Activated CD8-positive, alpha-beta T cell treated with anti-CD3 and anti-CD28 coated beads for 36 hours (primary cell): ENCODE measurements around the gene PPIL6. TPM values are rescaled to one million over a fixed set of nuclear protein-coding genes. Genes with fewer than 3 reads are reported as not detected.
A peak's percentile ranks its signal among the peaks of the same experiment; 100 is the strongest.

Source experiments
- ATAC-seq: fragments of 200-7000 bp; cut with Tn5 transposase; one replicate; pipeline ENCODE4 v1.10.0; 2021; ENCODE audit warnings: mild to moderate bottlenecking, moderate library complexity
- CTCF ChIA-PET: fragments of 350-600 bp; sonication (Branson Sonifier 250); formaldehyde crosslinking; loops from one replicate; lab custom pipeline; 2021; ENCODE audit warnings: antibody characterized with exemption; lab: Charles Lee
- POLR2A ChIA-PET: fragments of 350-600 bp; sonication (Branson Sonifier 250); formaldehyde crosslinking; loops from one replicate; lab custom pipeline; 2021; ENCODE audit warnings: antibody characterized with exemption; lab: Charles Lee
- DNase-seq: peaks from one replicate; pipeline ENCODE4 v3.0.0-alpha.2; 2020
- H3K27ac Mint-ChIP-seq: one replicate; pipeline ENCODE4 v1.8.0; 2021; ENCODE audit warnings: mild to moderate bottlenecking, mixed read lengths
- H3K27me3 Mint-ChIP-seq: one replicate; pipeline ENCODE4 v1.8.0; 2021; ENCODE audit warnings: mixed read lengths
- H3K36me3 Mint-ChIP-seq: one replicate; pipeline ENCODE4 v1.8.0; 2021; ENCODE audit warnings: low read depth, mixed read lengths
- H3K4me1 Mint-ChIP-seq: one replicate; pipeline ENCODE4 v1.8.0; 2021; ENCODE audit warnings: low read depth, mixed read lengths
- H3K4me3 Mint-ChIP-seq: one replicate; pipeline ENCODE4 v1.8.0; 2021; ENCODE audit warnings: mild to moderate bottlenecking, moderate library complexity, mixed read lengths
- H3K9me3 Mint-ChIP-seq: one replicate; pipeline ENCODE4 v1.8.0; 2021; ENCODE audit warnings: mixed read lengths
- intact Hi-C: fragments of 100-400 bp; cut with micrococcal nuclease; formaldehyde crosslinking; loops from one replicate; pipeline ENCODE4 v1.10.0; 2022
- total RNA-seq, 2 experiments: library from RNA; stranded (reverse); gene quantifications; one replicate each; pipeline ENCODE4 v1.2.3, GENCODE V29; 2021
- TF ChIP-seq, protein P1 (sequence below): fragments of 200-600 bp; IDR thresholded peaks from one replicate; pipeline ENCODE4 v1.8.0; 2022; ENCODE audit warnings: antibody characterized with exemption, mild to moderate bottlenecking

Gene PPIL6
- total RNA-seq, 2 experiments from 2014 or later, result 0.27 to 0.38 TPM

DNA sequence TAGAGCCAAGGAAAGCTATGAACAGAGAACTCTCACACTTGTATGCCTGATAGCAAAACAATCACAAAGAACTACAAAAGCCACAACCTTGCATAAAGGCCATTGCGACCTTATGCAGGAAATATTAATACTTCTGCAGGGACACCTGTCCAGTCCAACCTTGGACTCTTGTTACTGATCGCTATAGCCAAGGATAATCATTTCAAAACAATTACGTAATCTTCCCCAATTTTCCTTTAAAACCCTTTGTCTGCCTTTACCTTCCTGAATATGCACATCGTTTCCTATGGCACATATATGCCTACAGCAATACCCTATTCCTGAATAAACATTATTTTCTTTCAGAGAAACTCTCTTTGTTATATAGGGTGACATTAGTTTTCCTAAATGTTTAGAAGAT lies 22.8 kb downstream of the PPIL6 start:
- no peaks in the 10 kb centered on the region for H3K27me3 Mint-ChIP-seq
- no peak overlapping the region for H3K27ac Mint-ChIP-seq
- TF ChIP-seq, protein P1, sequence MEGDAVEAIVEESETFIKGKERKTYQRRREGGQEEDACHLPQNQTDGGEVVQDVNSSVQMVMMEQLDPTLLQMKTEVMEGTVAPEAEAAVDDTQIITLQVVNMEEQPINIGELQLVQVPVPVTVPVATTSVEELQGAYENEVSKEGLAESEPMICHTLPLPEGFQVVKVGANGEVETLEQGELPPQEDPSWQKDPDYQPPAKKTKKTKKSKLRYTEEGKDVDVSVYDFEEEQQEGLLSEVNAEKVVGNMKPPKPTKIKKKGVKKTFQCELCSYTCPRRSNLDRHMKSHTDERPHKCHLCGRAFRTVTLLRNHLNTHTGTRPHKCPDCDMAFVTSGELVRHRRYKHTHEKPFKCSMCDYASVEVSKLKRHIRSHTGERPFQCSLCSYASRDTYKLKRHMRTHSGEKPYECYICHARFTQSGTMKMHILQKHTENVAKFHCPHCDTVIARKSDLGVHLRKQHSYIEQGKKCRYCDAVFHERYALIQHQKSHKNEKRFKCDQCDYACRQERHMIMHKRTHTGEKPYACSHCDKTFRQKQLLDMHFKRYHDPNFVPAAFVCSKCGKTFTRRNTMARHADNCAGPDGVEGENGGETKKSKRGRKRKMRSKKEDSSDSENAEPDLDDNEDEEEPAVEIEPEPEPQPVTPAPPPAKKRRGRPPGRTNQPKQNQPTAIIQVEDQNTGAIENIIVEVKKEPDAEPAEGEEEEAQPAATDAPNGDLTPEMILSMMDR, result no peak
- no peaks in the 10 kb centered on the region for H3K36me3 Mint-ChIP-seq
- H3K4me1 Mint-ChIP-seq, result no peaks in the 10 kb centered on the region
- CTCF ChIA-PET, result no interaction called here
- intact Hi-C loops, result no loop called here
- H3K4me3 Mint-ChIP-seq, result no peak overlapping the region
- no peak for ATAC-seq
- DNase-seq, result no peak
- POLR2A ChIA-PET, result interaction anchor here (1.3 kb wide), 1 partner anchor 34 kb away, joined by 3 read pairs; no protein-coding TSS in a partner anchor
- H3K9me3 Mint-ChIP-seq, result no peaks in the 10 kb centered on the region

DNA sequence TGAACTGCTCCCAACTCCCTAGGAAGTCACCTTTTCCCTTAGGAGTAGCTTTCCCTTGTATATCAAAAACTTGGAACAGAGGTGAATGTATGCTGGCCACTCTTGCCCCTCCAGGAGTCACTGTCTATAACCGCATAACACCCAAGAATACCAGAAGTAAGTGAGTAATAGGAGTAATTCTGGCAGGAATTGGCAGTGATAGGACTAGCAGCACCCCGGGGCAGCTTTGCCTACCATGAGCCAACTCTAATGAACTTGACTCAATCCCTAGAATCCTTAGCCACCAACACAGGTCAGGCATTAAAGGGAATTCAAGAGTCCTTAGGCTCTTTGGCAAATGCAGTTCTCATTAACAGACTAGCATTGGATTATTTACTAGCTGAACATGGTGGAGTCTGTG lies 29.4 kb downstream of the PPIL6 start:
- CTCF ChIA-PET, result interaction anchor here (0.9 to 1.1 kb wide), 2 partner anchors 8 to 28 kb away, joined by 3 to 4 read pairs; no protein-coding TSS in a partner anchor
- DNase-seq, result no peak
- Mint-ChIP-seq H3K27me3 (no peaks in the 10 kb centered on the region), H3K36me3 (no peaks in the 10 kb centered on the region), H3K27ac (no peak overlapping the region), H3K9me3 (peaks cover 1% of the 10 kb centered on the region), H3K4me1 (no peaks in the 10 kb centered on the region), H3K4me3 (no peak overlapping the region)
- ATAC-seq, result no peak
- POLR2A ChIA-PET, result no interaction called here
- intact Hi-C loops, result no loop called here
- TF ChIP-seq, protein P1, result no peak

DNA sequence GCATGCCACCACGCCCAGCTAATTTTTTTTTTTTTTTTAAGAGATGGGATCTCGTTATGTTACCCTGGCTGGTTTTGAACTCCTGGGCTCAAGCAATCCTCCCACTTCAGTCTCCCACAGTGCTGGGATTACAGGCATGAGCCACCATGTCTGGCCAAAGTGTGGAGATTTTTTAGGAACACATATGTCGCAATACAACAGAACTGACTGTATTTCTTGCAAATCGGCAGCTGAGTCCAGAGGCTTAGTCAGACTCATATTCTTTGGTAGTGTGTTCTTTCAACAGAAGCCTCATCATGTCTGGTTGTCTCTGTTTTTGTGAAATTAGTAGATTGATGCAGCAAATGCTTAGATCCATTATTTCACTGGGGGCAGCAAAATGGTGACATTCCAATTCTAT lies 34.2 kb downstream of the PPIL6 start:
- Mint-ChIP-seq H3K4me1 (no peaks in the 10 kb centered on the region), H3K27ac (no peak overlapping the region), H3K9me3 (peaks cover 1% of the 10 kb centered on the region), H3K4me3 (no peak overlapping the region), H3K36me3 (no peaks in the 10 kb centered on the region), H3K27me3 (no peaks in the 10 kb centered on the region)
- TF ChIP-seq, protein P1, result no peak
- intact Hi-C loops, result no loop called here
- ChIA-PET CTCF (interaction anchor here (1.4 kb wide), 1 partner anchor 23 kb away, joined by 4 read pairs; the partner anchor contains the start of gene CD164), POLR2A (no interaction called here)
- ATAC-seq, result no peak
- DNase-seq, result no peak

DNA sequence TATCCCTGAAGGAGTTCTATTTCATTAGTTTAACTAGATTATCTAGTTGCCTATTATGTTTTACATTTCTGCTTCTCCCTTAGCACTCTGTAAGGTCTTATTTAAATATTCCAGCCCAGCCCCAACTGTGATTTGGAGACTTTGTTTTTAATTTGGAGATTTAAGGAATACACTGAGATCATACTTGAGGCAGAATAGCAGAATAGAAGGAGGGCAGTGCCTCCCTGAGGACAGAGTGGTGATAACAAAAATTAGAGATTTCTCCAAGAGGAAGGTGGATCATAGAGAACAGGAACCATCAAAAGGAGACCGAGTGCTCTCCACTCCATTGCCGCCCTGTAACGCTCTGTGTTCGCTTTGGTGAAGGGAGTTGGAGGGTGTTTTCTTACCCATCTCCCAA lies 43.4 kb downstream of the PPIL6 start:
- intact Hi-C loops, result no loop called here
- ChIA-PET CTCF (interaction anchor here (0.6 to 2.0 kb wide), 4 partner anchors 10 to 209 kb away, joined by 3 to 13 read pairs (median 3); no protein-coding TSS in a partner anchor), POLR2A (interaction anchor here (1.2 kb wide), 1 partner anchor 14 kb away, joined by 6 read pairs; no protein-coding TSS in a partner anchor)
- TF ChIP-seq, protein P1, result peak; percentile 15
- H3K4me1 Mint-ChIP-seq, result peaks cover 4% of the 10 kb centered on the region
- no peak for ATAC-seq
- no peak overlapping the region for H3K4me3 Mint-ChIP-seq
- no peak overlapping the region for H3K27ac Mint-ChIP-seq
- no peaks in the 10 kb centered on the region for H3K27me3 Mint-ChIP-seq
- H3K9me3 Mint-ChIP-seq, result no peaks in the 10 kb centered on the region
- DNase-seq, result no peak
- H3K36me3 Mint-ChIP-seq, result no peaks in the 10 kb centered on the region

DNA sequence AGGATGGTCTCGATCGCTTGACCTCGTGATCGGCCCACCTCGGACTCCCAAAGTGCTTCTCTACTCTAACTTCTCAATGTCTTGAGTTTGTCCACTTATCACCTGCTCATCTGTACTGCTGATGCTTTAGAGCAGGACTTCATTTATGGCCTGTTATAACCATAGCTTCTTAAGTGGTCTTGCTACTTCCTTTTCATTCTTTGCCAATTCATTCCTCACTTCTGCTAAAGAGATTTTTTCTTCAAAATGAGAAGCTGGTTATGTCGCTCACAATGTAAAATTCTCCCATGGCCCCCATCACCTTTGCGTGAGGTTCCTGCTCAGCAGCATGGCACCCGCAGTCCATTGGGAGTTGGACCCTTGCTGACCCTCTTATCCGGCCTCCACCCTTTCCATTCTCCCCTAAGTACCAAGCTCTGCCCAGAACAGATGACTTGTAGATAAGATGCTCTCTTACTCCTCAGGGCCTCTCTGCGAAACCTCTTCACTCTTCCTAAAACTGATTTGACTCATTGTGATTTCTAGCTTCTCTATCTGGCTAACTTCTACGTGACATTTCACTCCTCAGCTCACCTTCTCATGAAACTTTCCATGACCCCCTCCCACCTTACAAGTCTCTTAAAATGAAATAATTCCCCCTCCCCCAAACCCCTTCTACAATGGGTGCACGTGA lies 44.2 kb downstream of the PPIL6 start:
- Mint-ChIP-seq H3K27me3 (no peaks in the 10 kb centered on the region), H3K27ac (no peak overlapping the region), H3K4me3 (no peak overlapping the region), H3K9me3 (no peaks in the 10 kb centered on the region), H3K4me1 (peaks cover 4% of the 10 kb centered on the region), H3K36me3 (no peaks in the 10 kb centered on the region)
- POLR2A ChIA-PET, result interaction anchor here (1.2 kb wide), 1 partner anchor 13 kb away, joined by 6 read pairs; no protein-coding TSS in a partner anchor
- CTCF ChIA-PET, result interaction anchor here (0.6 to 2.0 kb wide), 6 partner anchors 10 to 302 kb away, joined by 3 to 13 read pairs (median 3); no protein-coding TSS in a partner anchor
- TF ChIP-seq, protein P1, result no peak
- ATAC-seq (no peak), DNase-seq (no peak)
- intact Hi-C loops, result no loop called here
